ENCODE measurements around the gene CEP170. TPM values are rescaled to one million over a fixed set of nuclear protein-coding genes. Genes with fewer than 3 reads are reported as not detected.
A peak's percentile ranks its signal among the peaks of the same experiment; 100 is the strongest.
"Not testable (repeated sequence)": the region's sequence is repeated elsewhere in the genome, so short reads cannot be mapped to it uniquely, and the experiment has no call there.

CEP170 gene
- total RNA-seq, 1 donor = 207 TPM

- not testable (repeated sequence) for H3K4me3 ChIP-seq (ENCODE audit: low read depth, low read length); DNase-seq (ENCODE audit: low read depth)
Measured at GRCh38 chr1:243186201-243186995, 68.7 kb downstream of the CEP170 start.

DNA sequence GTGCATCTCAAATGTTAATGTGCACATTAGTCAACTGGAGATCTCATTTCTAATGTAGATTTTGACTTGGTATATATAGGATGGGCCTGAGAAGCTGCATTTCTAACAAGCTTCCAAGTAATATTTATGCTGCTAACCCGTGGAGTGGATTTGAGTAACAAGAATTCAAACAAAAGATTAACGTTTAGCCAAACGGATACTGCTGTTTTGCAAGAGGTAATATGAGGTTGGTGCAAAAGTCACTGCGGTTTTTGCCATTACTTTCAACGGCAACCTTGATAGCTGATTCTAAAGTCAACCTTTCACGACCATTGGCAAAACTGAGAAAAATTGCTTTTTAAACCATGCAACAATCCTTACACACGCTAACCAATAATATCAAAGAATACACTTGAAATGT, 70.3 kb downstream of the CEP170 start:
- H3K4me3 ChIP-seq (ENCODE audit: low read depth, low read length); DNase-seq (ENCODE audit: low read depth): not testable (repeated sequence)

DNA sequence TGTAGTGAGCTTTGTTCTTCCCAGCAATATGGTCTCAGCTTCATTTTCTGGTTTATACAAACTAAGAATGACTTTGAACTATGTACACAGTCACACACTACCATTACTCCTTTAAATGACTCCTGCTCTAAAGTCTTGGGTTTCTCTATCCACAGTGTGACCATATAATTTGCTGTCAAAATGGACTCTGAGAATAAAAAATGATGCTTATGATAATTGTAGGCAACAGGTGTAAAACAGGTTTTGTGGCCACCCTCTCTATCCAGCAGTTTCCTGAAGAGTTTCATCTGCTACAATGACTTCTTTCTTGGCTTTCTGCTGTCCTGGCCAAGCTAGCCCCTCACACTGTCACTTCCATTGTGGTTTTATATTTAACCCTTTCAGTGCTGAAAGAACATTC, 71.4 kb downstream of the CEP170 start:
- DNase-seq (ENCODE audit: low read depth); H3K4me3 ChIP-seq (ENCODE audit: low read depth, low read length): not testable (repeated sequence)

- not testable (repeated sequence) for H3K4me3 ChIP-seq (ENCODE audit: low read depth, low read length); DNase-seq (ENCODE audit: low read depth)
Measured at GRCh38 chr1:243183176-243183575, 71.9 kb downstream of the CEP170 start.

GRCh38 chr1:243179720-243180119, 75.4 kb downstream of the CEP170 start:
- TF ChIP-seq, protein P1, sequence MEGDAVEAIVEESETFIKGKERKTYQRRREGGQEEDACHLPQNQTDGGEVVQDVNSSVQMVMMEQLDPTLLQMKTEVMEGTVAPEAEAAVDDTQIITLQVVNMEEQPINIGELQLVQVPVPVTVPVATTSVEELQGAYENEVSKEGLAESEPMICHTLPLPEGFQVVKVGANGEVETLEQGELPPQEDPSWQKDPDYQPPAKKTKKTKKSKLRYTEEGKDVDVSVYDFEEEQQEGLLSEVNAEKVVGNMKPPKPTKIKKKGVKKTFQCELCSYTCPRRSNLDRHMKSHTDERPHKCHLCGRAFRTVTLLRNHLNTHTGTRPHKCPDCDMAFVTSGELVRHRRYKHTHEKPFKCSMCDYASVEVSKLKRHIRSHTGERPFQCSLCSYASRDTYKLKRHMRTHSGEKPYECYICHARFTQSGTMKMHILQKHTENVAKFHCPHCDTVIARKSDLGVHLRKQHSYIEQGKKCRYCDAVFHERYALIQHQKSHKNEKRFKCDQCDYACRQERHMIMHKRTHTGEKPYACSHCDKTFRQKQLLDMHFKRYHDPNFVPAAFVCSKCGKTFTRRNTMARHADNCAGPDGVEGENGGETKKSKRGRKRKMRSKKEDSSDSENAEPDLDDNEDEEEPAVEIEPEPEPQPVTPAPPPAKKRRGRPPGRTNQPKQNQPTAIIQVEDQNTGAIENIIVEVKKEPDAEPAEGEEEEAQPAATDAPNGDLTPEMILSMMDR (IDR thresholded peaks at IDR 0.05; ENCODE audit: insufficient read depth, low read length) = no peak
- no peak for DNase-seq (ENCODE audit: low read depth)

GRCh38 chr1:243177792-243178191, 77.3 kb downstream of the CEP170 start:
- not testable (repeated sequence) for H3K4me3 ChIP-seq (ENCODE audit: low read depth, low read length); DNase-seq (ENCODE audit: low read depth)

More at GRCh38 chr1:243179720-243180119, 75.4 kb downstream of the CEP170 start:
- no peak overlapping the region for H3K4me3 ChIP-seq (ENCODE audit: low read depth, low read length)

DNA sequence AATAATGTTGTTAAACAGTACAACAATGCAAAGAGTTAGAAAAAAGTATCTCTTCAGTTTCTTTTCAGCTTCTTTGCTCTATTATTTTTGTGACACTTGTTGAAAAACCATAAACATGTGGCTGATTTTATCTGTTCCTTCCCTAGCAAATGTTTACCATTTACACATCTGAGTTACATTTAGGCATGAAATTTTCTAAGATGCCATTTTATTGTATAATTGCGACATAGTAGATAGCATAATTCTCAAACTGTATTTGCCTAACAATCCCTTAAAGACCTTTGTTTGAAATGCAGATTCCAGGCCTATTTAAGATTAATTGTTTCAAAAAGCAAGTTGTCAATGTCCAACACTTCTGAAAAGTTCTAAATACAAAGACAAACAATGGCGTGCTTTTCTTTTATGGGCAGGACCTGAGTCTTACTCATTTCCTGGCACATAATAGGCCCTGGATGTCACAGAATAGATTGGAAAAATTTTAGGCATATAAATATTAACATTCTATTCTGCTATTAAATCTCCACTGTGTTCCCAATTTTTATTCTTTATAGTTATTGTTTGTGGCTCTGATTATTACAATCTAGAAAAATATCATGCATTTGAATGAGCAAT, 81.2 kb downstream of the CEP170 start:
- not testable (repeated sequence) for H3K4me3 ChIP-seq (ENCODE audit: low read depth, low read length)
- DNase-seq (ENCODE audit: low read depth) = peak; percentile 31

DNA sequence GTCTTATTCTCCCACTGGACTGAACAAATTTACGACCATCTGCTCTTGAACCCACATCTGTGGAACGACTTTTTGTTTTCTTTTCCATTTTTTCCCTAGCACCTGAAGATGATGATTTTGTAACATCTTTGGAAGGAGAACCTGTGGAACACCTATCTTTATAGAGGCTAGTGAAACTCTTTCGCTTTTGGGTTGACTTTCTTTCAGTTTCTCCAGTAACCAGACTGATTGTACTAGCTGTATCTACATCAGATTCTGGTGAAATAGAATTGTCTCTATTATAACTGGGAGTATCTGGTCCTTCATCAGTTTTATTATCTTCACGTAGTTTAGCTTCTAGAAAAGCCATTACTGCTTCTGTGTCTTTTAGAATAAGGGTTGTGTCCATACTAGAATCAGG, 90.2 kb downstream of the CEP170 start:
- DNase-seq (ENCODE audit: low read depth); H3K4me3 ChIP-seq (ENCODE audit: low read depth, low read length): not testable (repeated sequence)

- DNase-seq (ENCODE audit: low read depth); H3K4me3 ChIP-seq (ENCODE audit: low read depth, low read length): not testable (repeated sequence)
Measured at GRCh38 chr1:243150906-243151305, 104.2 kb downstream of the CEP170 start.

DNA sequence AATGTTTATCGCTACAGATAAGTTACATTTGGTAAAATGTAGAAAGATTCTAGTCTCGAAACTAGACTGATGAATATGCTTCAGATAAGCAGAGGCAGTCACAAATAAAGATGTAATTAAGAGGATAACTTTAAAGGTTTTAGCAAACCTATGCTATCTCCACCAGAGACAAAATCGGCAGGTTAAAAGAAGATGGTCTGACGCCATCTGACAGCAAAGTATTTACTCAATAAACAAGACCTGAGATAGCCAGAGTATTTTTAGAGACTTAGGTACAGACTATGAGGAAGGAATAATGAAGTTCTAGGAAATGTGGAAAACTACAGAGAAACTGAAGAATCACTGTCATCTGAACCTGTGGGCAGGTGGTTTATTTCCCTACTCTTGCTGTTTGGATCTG, 106.0 kb downstream of the CEP170 start:
- H3K4me3 ChIP-seq (ENCODE audit: low read depth, low read length); DNase-seq (ENCODE audit: low read depth): not testable (repeated sequence)

GRCh38 chr1:243147351-243147750, 107.7 kb downstream of the CEP170 start:
- not testable (repeated sequence) for H3K4me3 ChIP-seq (ENCODE audit: low read depth, low read length); DNase-seq (ENCODE audit: low read depth)

DNA sequence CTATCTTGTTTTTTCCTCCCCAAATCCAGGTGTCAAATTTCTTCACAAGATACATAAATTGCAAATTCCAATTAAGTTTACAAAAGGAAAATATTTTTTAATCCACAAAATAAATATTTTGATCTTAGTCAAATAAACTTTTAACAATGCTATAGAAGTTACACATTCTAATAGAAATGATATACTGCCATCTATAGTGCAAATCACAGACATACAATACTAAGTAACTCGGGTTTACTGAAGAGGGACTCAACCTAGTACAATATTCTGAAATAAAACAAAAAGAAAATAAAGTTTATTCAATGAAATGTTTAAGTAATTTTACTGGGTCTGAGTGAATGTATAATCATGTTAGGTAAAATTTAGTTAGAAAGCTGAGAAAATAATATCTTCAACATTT, 114.6 kb downstream of the CEP170 start:
- not testable (repeated sequence) for H3K4me3 ChIP-seq (ENCODE audit: low read depth, low read length)
- peak; percentile 8 for DNase-seq (ENCODE audit: low read depth)

GRCh38 chr1:243122876-243123409, 132.1 kb downstream of the CEP170 start:
- not testable (repeated sequence) for DNase-seq (ENCODE audit: low read depth)

GRCh38 chr1:243121939-243122338, 133.1 kb downstream of the CEP170 start:
- DNase-seq (ENCODE audit: low read depth); H3K4me3 ChIP-seq (ENCODE audit: low read depth, low read length): not testable (repeated sequence)

More at GRCh38 chr1:243122876-243123409, 132.1 kb downstream of the CEP170 start:
- H3K4me3 ChIP-seq (ENCODE audit: low read depth, low read length) = not testable (repeated sequence)

DNA sequence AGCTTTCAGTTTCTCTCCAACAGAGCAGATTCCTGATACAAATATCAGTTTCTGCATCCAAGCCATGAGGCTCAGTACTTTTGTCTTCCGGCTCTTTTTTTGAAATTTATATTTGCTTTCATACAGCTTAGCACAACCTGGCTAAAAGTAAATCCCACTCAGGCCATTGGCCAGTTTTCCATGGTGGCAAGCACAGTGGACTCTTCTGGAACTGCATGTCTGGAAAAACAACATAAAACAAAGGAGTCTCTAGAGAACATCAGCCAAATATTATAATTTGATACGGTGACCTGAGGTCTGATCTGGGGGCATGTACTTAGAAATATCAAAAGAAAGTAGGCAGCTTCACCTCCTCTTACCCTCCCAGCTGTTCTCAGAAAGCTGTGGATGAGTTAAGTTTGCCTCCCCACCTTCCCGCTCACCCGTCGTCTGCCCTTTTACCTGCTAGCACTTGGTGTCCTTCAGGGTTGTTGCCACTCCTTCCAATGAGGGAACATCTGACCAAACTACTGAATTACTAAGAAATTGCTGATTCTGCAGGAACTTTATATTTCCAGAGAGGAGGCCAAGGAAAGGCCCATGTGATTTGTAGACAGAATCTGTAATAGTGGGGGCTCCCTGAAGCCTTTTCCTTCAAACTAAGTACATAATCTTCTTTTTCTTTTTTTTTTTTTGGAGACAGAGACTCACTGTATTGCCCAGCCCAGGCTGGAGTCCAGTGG, 136.3 kb downstream of the CEP170 start:
- H3K4me3 ChIP-seq (ENCODE audit: low read depth, low read length); DNase-seq (ENCODE audit: low read depth): not testable (repeated sequence)

DNA sequence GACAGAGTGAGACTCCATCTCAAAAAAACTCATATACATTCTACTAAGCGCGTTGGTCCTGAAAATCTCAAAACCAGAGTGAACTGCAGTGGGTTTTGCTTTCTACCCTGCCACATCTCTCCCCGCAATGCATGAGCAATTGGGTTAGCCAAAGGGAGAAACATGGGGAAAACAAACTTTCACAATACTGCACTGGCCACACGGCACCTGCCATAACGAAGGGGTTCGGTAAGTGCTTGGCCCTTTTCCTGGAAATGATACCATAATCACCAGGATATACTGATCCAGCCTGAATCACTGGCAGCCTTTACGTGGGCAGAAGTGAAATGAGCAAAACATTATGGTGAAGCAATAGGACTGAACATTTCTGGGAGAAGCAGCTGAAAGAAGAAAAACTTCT, 138.9 kb downstream of the CEP170 start:
- H3K4me3 ChIP-seq (ENCODE audit: low read depth, low read length) = not testable (repeated sequence)
- DNase-seq (ENCODE audit: low read depth) = peak; percentile 36

GRCh38 chr1:243114769-243115168, 140.3 kb downstream of the CEP170 start:
- DNase-seq (ENCODE audit: low read depth); H3K4me3 ChIP-seq (ENCODE audit: low read depth, low read length): not testable (repeated sequence)

Measured in fibroblast of the aortic adventitia (primary cell).